ENCODE measurements around the gene KCNC4.

KCNC4 gene

GRCh38 chr1:110259770-110260169, 49.7 kb downstream of the KCNC4 start:
- DNase-seq = no peak
